ENCODE measurements around the gene NTM.

DNA sequence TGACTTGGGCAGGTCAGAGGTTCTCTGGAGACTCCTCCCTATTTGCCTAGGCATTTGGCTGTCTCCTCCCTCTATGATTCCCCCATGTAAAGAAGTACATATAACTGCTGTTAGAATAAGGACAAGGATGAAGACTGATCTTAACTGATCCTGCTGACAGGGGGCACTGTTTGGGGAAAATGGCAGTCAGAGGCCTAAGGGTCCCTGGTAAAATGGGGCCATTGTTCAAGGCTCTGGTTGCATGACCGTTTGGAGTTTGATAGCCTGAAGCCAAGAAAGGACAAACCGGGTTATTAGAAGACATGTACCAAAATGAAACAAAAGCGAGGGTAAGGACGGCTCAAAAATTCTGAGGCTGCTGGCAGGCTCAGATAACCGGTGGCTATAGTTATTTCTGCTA lies 712.2 kb downstream of the NTM start:
- TF ChIP-seq, protein P1, sequence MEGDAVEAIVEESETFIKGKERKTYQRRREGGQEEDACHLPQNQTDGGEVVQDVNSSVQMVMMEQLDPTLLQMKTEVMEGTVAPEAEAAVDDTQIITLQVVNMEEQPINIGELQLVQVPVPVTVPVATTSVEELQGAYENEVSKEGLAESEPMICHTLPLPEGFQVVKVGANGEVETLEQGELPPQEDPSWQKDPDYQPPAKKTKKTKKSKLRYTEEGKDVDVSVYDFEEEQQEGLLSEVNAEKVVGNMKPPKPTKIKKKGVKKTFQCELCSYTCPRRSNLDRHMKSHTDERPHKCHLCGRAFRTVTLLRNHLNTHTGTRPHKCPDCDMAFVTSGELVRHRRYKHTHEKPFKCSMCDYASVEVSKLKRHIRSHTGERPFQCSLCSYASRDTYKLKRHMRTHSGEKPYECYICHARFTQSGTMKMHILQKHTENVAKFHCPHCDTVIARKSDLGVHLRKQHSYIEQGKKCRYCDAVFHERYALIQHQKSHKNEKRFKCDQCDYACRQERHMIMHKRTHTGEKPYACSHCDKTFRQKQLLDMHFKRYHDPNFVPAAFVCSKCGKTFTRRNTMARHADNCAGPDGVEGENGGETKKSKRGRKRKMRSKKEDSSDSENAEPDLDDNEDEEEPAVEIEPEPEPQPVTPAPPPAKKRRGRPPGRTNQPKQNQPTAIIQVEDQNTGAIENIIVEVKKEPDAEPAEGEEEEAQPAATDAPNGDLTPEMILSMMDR (IDR thresholded peaks at IDR 0.05) = no peak
- TF ChIP-seq ZFX (IDR thresholded peaks at IDR 0.05; ENCODE audit: borderline replicate concordance) = no peak
